ENCODE data around the gene PGAM5. TPM values are rescaled to one million over a fixed set of nuclear protein-coding genes. Genes with fewer than 3 reads are reported as not detected.

PGAM5 gene
- 21.7 TPM for polyA plus RNA-seq (ENCODE audit: insufficient read length)

DNA sequence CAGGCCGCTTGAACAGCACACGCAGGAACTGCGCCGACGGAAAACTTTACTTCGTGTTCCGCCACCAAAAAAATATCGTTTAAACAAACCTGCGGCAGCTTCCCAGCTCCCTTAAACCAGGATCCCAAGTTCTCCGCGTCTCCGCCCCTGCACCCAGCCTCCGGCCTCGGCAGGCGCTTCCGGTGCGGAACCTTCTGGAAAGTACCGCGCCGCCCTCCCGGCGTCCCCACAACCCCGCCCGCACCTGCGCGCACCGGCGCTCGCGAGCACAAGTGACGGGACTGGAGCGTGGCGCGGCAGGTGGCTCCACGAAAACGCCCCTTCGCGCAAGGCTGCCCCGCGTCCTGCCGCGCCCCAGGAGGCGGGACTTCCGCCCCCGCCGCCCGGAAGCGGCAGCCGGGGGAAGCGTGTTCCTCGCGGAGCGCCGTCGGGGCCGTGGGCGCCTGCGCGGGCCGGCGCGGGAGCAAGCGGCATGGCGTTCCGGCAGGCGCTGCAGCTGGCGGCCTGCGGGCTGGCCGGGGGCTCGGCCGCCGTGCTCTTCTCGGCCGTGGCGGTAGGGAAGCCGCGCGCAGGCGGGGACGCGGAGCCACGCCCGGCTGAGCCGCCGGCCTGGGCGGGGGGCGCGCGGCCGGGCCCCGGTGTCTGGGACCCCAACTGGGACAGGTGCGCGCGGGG lies at the start of gene PGAM5:
Gene PGAM5, plus strand, starts transcription at position 438 of the 675 bp plus-strand sequence. Its CDS starts 35 bp downstream, at position 473.
- DNase-seq = peak; percentile 88

DNA sequence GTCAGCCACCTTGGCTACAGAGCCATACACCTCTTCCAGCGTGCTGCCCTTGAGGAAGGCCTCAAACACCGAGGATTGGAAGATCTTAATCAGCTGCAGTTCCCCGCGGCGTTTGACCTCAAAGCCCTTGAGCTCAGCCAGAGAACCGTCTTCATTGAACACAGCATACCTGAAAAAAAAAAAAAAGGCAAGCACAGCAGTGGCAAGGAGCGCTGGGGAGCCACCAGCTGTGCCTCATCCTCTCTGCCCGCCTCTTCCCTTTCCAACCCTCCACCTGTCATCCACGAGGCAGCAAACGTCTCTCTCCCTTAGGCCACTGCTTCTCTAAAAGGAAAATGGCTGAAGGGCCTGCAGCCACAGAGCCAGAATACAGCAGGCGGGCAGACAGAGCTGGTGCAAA lies 49.6 kb upstream of the PGAM5 start:
- no peak for DNase-seq

DNA sequence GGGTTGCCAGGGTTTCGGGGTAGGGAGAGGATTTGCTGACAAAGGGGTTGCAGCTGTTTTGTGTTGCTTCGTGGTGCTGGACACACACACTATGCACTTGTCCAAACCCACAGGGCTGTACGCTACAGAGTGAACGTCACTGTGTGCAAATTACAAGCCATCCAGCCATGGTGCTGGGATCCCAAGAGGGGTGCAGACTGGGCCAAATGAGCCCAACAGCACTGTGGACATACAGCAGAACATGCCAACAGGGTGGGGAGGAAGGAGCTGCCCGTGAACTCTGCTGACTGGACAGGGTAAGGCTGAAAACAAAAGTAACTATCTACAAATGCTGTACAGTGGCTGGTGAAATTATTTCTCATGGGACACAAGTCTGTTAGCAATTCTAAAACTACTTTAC lies 48.7 kb upstream of the PGAM5 start:
- DNase-seq = no peak

DNA sequence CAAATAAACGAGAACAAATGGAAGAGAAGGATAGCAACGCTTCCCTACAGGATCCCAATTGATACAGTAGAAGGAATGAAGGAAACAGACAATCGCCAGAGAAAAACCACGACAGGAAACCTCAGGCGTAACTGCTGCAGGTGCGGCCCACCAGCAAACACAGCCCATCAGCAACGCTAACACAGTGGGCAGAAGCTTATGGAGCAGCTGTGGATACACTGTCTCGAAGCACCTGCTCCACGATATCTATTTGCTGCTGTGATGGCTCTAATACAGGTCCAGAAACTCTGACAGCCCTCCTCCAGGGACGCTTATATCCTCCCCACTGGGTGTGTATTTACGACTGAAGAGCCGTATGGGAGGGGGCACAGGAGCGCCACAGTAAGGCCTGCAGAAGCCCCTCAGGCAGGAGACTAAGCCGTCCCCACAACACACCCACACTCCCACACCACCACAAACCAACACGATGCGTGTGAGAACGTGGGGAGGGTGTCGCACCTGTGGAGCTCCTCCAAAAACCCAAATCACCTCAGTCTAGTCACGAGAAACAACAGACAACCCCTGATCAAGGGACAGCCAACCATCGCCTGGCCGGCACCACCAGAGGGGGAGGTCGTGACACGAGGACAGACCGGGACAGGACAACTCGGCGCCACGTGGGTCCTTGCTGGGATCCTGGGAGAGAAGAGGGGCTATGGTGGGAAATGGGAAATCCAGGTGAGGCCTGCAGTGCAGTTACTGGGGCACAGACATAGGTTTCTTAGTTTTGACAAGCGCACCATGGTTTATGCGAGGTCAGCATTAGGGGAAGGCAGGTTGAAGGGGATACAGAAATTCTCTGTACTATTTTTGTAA lies 47.5 kb upstream of the PGAM5 start:
- DNase-seq = no peak

DNA sequence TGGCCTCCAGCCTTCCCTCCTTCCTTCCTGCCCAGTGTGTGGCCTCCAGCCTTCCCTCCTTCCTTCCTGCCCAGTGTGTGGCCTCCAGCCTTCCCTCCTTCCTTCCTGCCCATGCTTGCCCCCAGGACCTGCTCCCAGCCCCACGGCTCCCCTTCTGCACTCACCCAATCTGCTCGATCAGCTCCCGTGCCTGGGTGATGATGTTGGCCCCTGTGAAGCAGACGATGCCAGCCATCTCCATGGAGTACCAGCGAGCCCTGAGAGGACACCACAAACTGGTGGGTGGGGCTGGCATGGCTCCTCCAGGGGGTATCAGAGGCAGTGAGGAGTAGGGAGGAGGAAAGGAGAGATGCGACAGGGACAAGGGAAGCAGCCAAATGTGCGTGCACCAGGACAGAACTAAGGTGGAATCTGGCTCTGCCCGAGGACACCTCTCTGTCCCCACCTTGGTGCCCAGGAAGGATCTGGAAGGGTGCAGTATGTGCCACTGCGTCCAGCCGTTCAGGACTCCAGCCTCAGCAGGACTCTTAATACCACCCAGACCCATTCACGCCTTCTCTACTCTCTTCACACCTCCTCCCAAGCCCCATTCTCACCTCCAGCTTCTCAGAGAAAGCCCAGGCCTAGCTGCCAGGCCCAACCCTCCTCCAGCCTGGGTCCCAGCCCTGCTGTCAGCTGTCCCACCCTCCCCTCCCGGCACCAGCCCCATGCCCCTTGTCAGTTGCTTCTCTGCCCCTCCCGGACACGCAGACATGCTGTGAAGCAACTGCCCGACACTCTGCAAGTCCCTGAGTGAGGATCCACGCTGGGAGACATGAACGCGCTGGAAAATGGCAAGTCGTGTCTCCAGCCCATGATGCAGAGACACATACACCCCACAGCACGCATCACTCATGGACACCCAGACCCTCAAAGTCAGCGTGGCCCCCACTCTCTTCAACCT lies 46.2 kb upstream of the PGAM5 start:
- no peak for DNase-seq

DNA sequence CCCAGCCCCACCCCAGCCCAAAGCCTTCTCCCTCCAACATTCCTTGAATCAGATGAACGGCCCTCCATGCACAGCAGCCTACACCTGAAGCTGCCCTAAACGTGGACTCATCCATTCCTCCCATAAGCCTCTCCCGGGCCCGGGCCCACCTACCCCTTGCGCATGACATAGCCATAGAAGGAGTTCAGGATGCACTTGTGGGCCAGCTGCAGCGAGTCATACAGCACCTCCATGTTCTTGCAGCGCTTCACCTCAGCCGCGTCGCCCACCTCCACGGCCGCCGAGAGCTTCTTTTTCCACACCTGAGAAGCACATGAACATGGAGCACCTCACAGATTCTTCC lies 45.5 kb upstream of the PGAM5 start:
- DNase-seq = no peak

DNA sequence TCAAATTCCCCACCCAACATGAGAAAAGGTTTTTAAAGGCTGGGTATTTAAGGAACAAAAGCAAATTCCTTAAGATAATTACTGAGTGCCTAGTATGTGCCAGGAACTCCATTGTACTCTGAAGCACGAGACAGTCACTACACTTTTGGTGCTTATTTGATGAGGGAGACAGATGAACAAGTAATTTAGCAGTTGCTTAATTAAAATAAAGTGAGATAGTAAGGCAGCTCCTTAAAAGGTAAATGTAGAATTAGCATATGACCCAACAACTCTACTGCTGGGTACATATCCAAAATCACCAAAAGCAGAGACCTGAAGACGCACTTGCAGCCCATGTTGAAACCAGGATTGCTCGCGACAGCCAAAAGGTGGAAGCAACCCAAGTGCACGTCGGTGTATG lies 44.8 kb upstream of the PGAM5 start:
- no peak for DNase-seq

DNA sequence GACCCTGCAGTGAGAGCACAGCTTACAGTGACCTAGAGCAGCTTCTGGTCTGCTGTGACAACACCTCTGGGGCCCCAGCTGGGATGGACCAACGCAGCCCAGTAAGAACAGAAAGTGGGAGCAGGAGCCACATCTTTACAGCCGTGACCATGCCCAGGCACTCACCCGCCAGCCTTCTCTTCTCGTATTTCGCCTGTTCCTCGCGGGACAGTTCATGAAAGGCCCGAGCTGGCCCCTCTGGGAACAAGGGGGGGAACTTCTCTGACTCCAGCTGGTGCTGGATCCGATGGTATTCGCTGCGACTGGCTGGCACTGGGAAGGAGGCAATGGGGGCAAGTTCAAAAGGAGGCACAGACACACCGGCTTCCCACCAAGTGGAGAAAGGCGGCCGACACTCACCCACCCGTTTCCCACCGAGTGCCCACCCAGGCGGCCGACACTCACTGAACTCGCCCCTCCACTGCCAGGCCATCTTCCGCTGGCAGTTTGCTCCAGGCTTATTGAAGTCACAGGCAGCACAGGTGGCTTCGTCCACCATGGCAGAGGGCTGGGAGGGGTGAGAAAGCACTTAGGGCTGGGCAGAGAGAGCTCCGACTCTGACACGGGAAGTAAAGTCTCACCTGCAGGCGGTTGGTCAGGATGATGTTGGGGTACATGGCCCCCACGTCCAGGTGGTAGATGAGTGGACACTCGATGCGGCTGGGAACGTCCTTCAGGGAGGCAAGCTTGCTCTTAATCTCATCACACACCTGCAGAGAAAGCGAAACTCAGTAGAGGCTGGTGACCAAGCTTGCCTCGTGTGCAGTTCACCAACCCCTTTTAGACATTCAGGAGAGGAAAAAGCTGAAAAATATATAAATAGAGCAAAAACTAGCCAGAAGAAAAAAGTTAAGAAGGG lies 42.2 kb upstream of the PGAM5 start:
- no peak for DNase-seq

DNA sequence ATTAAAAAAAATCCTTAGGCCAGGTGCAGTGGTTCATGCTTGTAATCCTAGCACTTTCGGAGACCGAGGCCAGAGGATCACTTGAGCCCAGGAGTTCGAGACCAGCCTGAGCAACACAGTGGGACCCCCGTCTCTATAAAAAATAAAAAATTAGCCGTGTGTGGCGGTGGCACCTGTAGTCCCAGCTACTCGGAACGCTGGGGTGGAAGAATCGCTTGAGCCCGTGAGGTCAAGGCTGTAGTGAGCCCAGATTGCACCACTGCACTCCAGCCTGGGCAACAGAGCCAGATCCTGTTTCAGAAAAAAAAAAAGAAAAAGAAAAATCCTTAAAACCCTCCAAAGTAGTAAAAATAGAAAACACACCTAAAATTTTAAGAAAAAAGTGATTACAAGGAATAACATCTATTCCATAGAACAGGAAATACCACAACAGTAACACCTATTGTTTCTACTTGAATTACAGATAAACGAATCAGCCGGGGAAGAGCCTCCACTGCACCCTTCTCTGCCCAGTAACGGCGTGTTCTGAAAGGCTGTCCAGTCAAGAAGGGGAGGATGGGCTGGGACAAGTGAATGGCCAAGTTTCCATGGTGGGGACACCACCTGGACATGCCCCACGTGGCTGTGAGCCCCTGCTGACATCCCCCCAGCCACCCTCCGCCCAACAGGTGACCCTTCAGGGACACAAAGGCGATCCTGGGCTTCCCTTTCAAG lies 41.3 kb upstream of the PGAM5 start:
- no peak for DNase-seq

DNA sequence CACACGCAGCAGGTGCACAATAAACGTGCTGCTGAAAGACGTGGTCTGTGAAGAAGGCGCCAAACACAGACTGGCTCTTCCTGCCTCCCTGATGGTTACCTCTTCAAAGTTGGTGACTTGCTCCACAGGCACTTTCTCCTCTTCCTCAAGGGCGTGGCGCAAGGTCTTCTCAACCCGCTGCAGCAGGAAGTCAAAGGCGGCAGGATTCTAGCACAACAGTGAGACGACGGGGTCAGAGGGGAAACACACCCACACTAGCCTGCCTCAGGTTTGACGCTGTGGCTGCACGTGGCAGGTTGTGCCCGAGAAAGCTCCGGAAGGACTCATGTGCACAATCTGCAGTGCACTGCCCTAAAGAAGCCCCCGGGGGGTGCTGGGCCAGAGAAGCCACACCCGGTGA lies 38.5 kb upstream of the PGAM5 start:
- DNase-seq = no peak

DNA sequence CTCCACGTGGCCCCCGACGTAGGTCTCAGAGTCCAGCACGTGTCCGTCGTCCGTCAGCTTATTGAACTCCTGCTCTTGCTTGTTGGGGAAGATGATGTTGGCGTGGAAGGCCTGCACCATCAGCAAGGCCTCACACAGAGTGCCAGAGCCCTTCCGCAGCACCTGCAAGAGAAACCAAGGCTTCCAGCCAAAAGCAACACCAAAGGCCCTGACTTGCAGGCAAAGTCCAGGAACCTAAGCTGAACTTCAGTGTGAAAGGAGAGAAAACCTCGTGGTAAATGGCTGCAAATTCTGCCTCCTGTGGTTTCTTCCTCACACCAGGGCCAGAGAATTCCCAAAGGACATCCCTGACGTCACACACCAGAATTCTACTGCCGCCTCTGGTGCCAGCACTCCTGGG lies 38.0 kb upstream of the PGAM5 start:
- no peak for DNase-seq

DNA sequence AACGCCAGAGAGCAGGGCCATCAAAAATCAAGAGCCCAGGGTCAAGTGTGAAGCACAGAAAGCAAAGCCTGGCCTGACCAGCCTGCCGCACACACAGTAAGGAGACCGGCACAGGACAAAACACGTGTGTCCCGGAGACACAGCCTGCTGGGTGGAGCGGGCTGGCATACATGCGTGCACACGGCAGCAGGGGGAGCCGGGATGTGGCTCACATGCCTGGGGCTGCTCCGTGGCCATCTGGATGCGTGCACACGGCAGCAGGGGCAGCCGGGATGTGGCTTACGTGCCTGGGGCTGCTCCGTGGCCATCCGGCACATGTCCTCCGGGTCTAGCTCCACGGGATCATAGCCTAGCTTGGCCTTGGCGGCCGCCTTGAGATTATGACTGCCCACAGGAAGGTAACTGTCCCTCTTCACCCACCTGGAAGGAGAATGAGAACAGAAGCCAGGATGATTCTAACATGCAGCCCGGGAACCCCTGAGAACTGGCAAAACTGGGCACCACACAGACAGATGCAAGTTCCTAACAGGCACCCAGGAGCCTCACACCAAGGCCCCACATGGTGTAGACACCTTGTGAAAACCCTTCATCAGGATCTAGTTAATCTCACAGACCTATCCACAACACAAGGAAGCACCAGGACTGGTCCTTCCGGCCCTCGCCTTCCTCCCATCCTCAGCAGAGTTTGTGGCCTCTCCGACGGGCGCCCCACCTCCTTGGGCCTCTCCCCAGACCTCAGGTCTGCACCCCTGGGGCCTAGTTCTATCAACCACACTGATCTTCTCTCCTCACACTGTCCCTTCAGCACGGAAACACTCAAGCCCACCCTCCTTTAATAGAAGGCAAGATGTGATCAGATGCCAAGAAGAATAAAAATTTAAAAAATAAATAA lies 37.1 kb upstream of the PGAM5 start:
- no peak for DNase-seq

DNA sequence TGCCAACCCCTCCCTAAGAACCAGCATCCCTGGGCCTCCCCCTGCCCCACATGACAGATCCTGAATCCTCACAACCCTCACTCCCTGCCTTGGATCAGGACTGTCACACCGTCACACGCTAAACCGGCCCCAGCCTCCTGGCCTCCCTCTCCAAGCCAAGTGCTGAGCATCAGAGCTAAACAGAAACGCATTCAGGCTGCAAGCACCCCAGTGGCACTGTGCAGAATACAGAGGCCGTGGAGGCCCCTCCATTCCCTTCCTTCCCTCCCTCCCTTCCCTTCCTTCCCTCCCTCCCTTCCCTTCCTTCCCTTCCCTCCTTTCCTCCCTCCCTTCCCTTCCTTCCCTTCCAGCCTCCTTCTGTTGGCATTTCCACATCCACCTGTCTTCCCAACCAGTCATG lies 36.1 kb upstream of the PGAM5 start:
- no peak for DNase-seq

DNA sequence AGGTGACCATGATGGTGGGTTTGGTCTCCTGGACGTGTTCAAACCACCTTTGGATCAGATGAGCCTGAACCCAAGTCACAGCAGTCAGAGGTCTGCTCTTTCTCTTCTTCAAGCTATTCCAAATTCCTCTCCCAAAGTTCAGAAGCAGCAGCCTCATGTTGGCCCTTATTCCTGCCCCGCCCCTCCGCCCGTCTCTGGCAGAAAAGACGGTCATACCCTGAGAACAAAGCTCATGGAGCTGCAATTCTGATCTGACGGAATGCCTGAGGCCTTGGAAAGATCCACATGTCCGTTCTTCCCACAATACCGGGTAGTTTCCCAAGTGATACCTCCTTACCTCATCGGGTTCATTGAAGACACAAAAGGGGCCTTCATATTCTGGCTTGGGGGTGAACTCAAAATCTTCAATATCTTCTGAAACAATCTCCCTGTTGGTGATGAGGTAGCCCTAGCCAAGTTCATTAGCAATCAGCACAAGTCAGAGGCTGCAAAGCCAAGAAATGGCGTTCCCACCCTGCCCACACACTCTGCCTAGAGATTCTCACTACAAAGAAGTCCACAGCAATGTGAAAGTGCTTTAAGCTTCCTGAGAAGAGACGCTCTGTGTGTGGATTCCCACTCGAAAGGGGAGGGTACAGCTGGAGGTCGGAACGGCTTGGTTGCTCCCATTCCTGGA lies 34.7 kb upstream of the PGAM5 start:
- no peak for DNase-seq

DNA sequence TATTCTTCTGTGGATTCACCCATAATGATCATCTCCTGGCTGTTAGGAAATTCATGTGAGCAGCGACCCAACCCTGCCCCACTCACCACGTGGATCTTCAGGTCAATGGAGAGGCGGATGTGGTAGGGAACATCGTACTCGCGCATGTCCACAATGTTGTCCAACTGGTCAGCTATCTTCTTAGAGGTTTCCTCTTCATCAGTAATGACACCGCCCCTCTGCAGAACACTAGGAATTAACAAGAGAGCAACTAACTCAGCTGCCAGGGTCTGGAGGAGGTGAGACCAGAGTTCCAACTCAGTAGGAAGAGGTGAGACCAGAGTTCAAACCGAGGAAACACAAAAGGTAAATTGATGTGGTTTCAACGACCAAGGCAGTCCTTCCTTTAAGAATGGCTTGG lies 33.1 kb upstream of the PGAM5 start:
- no peak for DNase-seq

DNA sequence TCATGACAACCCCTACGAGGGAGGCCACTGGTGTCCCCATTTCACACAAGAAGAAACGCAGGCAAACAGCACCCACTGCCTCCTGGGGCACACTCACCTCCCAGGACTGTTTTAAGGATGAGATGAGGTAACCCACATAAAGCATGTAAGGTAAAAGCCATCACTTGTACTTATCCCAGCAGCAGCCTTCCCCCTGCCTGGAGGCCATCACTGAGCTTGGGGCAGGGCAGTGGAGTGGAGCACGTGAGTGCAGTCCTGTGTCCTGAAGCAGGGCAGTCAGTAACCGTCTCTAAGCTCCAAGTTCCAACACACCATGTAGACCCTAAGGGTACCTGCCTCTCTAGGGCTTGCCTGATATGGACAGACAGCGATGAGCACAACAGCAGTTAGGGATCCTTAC lies 25.2 kb upstream of the PGAM5 start:
- DNase-seq = no peak

DNA sequence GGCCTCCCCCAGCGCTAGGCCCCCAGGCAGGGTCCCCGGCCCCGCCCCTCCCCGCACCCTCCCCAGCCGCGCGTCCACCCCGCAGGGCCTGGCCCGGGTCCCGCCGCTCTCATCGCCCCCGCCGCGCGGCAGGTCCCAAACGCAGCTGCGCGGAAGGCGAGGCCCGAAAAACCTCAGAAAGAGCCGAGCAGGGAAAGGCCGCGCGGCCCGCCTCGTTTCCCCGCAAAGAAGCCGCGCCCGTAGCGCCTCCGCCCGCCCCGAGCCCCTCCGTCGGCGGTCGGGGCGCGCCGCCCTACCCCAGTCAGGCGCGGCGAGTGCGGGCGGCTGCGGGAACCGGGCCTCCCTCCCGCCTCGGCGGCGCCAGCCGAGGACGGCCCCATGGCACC lies 23.8 kb upstream of the PGAM5 start:
- no peak for DNase-seq

DNA sequence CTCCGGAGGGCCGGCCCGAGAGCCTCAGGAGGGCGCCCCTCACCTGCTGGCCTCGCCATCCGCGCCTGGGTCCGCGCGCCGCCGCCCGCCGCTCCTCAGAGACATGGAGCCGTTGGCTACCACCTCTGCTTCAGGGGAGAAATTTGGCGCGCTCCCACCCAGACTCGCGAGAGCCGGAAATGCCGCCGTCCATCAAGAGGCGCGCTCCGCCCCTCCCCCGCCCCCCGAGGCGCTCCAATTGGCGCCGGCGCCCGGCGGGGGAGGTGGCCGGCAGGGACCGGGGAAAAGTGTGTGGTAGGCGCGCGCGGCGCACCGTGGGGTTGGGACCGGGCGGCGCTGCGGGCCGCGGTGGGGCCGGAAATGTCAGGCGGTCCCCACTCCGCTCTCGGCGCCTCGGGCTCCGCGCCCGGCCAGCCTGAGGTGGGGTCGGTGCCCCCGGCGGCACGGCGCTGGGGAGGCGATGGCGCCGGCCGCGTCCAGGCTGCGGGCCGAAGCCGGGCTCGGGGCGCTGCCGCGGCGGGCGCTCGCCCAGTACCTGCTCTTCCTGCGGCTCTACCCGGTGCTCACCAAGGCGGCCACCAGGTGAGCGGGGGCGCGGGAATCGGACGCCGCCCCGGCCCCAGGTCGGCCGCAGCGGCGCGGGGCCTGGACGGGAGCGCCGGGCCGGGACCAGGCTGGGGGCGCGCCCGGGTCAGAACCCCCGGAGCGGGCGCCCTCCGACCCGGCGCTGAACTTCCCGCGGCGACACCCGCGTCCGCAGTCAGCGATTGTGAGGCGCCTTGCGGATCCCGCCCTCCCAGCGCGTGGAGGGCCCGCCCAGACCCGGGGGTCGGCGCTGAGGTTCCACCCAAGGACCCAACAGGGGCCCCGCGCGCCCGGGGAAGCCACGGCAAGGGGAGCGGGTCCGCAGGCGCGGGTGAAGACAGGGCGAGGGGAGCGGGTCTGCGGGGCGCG lies 23.2 kb upstream of the PGAM5 start, which contains the start of the genes POLE and PXMP2:
Gene POLE, minus strand, starts transcription at position 132 of the 954 bp plus-strand sequence. Its CDS starts 27 bp downstream, at position 105.
Gene PXMP2, plus strand, starts transcription at position 377 of the 954 bp plus-strand sequence. Its CDS starts 84 bp downstream, at position 461.
- peak; percentile 98 for DNase-seq
